Measurements from ENCODE around the gene FXR2.

The FXR2 gene

DNA sequence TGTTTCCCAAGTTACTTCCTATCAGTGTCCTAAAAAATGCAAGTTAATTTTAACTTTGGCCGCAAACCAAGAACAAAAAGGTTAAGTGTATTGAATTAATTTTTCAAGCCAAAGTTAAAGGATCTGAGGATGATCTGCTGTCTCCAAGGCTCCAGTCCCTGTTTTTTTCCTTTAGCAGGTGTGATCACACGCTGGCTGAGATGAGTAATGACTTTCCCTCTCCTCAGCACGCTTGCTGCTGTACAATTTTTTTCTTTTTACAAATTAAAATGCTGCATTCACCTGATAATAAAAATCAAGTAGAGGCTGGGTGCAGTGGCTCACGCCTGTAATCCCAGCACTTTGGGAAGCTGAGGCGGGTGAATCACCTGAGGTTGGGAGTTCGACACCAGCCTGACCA lies 69.8 kb downstream of the FXR2 start:
- no peak for DNase-seq
